Smooth muscle cell (in vitro differentiated cells): ENCODE data around the gene LSM14B. TPM values are rescaled to one million over a fixed set of nuclear protein-coding genes. Genes with fewer than 3 reads are reported as not detected.

ENCODE experiments used
- DNase-seq: peaks from one replicate; lab custom pipeline; 2025; ENCODE audit not compliant: unreplicated experiment; lab: John Stamatoyannopoulos, UW
- H2AFZ ChIP-seq: fragments of 200-600 bp; sonication (generic); 2 replicates; pipeline ENCODE4 v1.6.0; 2016; ENCODE audit warnings: antibody characterized with exemption, low read depth, mild to moderate bottlenecking
- H3F3A ChIP-seq: fragments of 200-600 bp; sonication (generic); 2 replicates; pipeline ENCODE4 v1.6.0; 2017; ENCODE audit warnings: antibody characterized with exemption, low read depth
- H3K27ac ChIP-seq: fragments of 200-600 bp; sonication (generic); 2 replicates; pipeline ENCODE4 v1.5.1; 2016; ENCODE audit warnings: low read depth, mild to moderate bottlenecking
- H3K27me3 ChIP-seq: fragments of 200-600 bp; sonication (generic); 2 replicates; pipeline ENCODE4 v1.6.1; 2016; ENCODE audit warnings: low read depth, mild to moderate bottlenecking
- H3K36me3 ChIP-seq: fragments of 200-600 bp; sonication (generic); 2 replicates; pipeline ENCODE4 v1.5.1; 2016; ENCODE audit warnings: low read depth
- H3K4me1 ChIP-seq: fragments of 200-600 bp; sonication (generic); 2 replicates; pipeline ENCODE4 v1.5.1; 2016; ENCODE audit warnings: low read depth
- H3K4me2 ChIP-seq: fragments of 200-600 bp; sonication (generic); 2 replicates; pipeline ENCODE4 v1.6.0; 2016; ENCODE audit warnings: mild to moderate bottlenecking
- H3K4me3 ChIP-seq: fragments of 200-600 bp; sonication (generic); 2 replicates; pipeline ENCODE4 v1.5.1; 2016; ENCODE audit warnings: mild to moderate bottlenecking
- H3K79me2 ChIP-seq: fragments of 200-600 bp; sonication (generic); 2 replicates; pipeline ENCODE4 v1.6.0; 2016; ENCODE audit warnings: low read depth, mild to moderate bottlenecking
- H3K9ac ChIP-seq: fragments of 200-600 bp; sonication (generic); 2 replicates; pipeline ENCODE4 v1.6.0; 2016; ENCODE audit warnings: low read depth
- H3K9me3 ChIP-seq: fragments of 200-600 bp; sonication (generic); replicated peaks from 2 replicates; pipeline ENCODE4 v1.5.1; 2016; ENCODE audit warnings: low read depth
- H4K20me1 ChIP-seq: fragments of 200-600 bp; sonication (generic); 2 replicates; pipeline ENCODE4 v1.6.0; 2016; ENCODE audit warnings: low read depth
- CTCF ChIP-seq: fragments of 200-600 bp; sonication (generic); IDR thresholded peaks from 2 replicates; pipeline ENCODE4 v1.5.1; 2017; ENCODE audit warnings: borderline replicate concordance, mild to moderate bottlenecking, antibody characterized with exemption; ENCODE audit not compliant: insufficient read depth, poor library complexity, severe bottlenecking
- WGBS: methylation state at CpG from one replicate; pipeline ENCODE4 v1.1.7; 2016; ENCODE audit warnings: low lambda C conversion rate; 5-methylcytosine and 5-hydroxymethylcytosine counted together
- polyA plus RNA-seq: library from polyadenylated mRNA; unstranded; fragments of >200 nt; fragmentation: Nextera tagmentation; extraction: Ambion mirVana; gene quantifications from 2 replicates; pipeline ENCODE4 v1.2.1, GENCODE V29; 2016
- total RNA-seq: library from RNA; depleted of rRNA; stranded (reverse); fragments of >200 nt; gene quantifications from 2 replicates; pipeline ENCODE4 v1.2.3, GENCODE V29; 2014

The LSM14B gene
- total and polyA plus RNA-seq, 2 experiments from 2014 or later: 5.6 to 21.5 TPM

GRCh38 chr20:62182469-62183425, 60.5 kb downstream of the LSM14B start, which contains the start of gene MTG2:
Gene MTG2 (plus strand): TSS chr20:62183028. CDS start chr20:62193421, 10,393 bp downstream.
- peaks cover 44% of the 10 kb centered on the region for H3K79me2 ChIP-seq
- H3K27me3 ChIP-seq: no peaks in the 10 kb centered on the region
- peak within 1 kb of the TSS; percentile 71 for H2AFZ ChIP-seq
- peaks cover 8% of the 10 kb centered on the region for H4K20me1 ChIP-seq
- peaks cover 12% of the 10 kb centered on the region for H3F3A ChIP-seq
- H3K4me1 ChIP-seq: peaks cover 11% of the 10 kb centered on the region
- DNase-seq: peak; percentile 77
- H3K4me2 ChIP-seq: peak within 1 kb of the TSS; percentile 100
- under 1% methylated on average over 87 of the region's 96 CpGs for WGBS
- no peak for TF ChIP-seq CTCF
- H3K9me3 ChIP-seq: no peaks in the 10 kb centered on the region
- H3K36me3 ChIP-seq: no peaks in the 10 kb centered on the region
- peak within 1 kb of the TSS; percentile 87 for H3K4me3 ChIP-seq
- H3K27ac ChIP-seq: peak within 1 kb of the TSS; percentile 86
- peak within 1 kb of the TSS; percentile 99 for H3K9ac ChIP-seq

- 32% methylated on average over 25 of the region's 25 CpGs for WGBS
- no peak for TF ChIP-seq CTCF
- no peak for DNase-seq
- Histone ChIP-seq H3K79me2 (peaks cover 52% of the 10 kb centered on the region), H2AFZ (peak overlapping the region; percentile 67), H3K9me3 (no peaks in the 10 kb centered on the region), H3F3A (peaks cover 12% of the 10 kb centered on the region), H3K27ac (peak overlapping the region; percentile 86), H3K27me3 (no peaks in the 10 kb centered on the region), H3K9ac (peak overlapping the region; percentile 99), H3K36me3 (no peaks in the 10 kb centered on the region), H3K4me2 (peak overlapping the region; percentile 100), H3K4me3 (peak overlapping the region; percentile 87), H4K20me1 (peaks cover 16% of the 10 kb centered on the region), H3K4me1 (peaks cover 11% of the 10 kb centered on the region)
Measured at GRCh38 chr20:62183426-62184142, 61.3 kb downstream of the LSM14B start.

Other genes with a start within 250 kb of the LSM14B start
- gene TAF4, start 56.6 kb upstream of the LSM14B start, total RNA-seq: 7.4 and 8.5 TPM in 2 replicates
- 0.67 and 0.96 TPM in 2 replicates for gene TAF4, start 56.6 kb upstream of the LSM14B start, polyA plus RNA-seq
- 297 and 376 TPM in 2 replicates for gene PSMA7, start 20.9 kb downstream of the LSM14B start, total RNA-seq
- 461 and 473 TPM in 2 replicates for gene PSMA7, start 20.9 kb downstream of the LSM14B start, polyA plus RNA-seq
- 10.1 and 15.1 TPM in 2 replicates for gene SS18L1, start 21.3 kb downstream of the LSM14B start, total RNA-seq
- 1.1 and 2.3 TPM in 2 replicates for gene SS18L1, start 21.3 kb downstream of the LSM14B start, polyA plus RNA-seq
- 19.9 and 21.9 TPM in 2 replicates for gene MTG2, start 60.6 kb downstream of the LSM14B start, total RNA-seq
- 13.4 and 17.9 TPM in 2 replicates for gene MTG2, start 60.6 kb downstream of the LSM14B start, polyA plus RNA-seq
- gene HRH3, start 97.8 kb downstream of the LSM14B start, total RNA-seq: not detected in 2 replicates
- gene HRH3, start 97.8 kb downstream of the LSM14B start, polyA plus RNA-seq: not detected in 2 replicates
- gene OSBPL2, start 116.0 kb downstream of the LSM14B start, total RNA-seq: 33.8 and 34.3 TPM in 2 replicates
- gene OSBPL2, start 116.0 kb downstream of the LSM14B start, polyA plus RNA-seq: 32.0 and 37.0 TPM in 2 replicates
- gene ADRM1, start 180.5 kb downstream of the LSM14B start, total RNA-seq: 68.7 and 101 TPM in 2 replicates
- 121 and 126 TPM in 2 replicates for gene ADRM1, start 180.5 kb downstream of the LSM14B start, polyA plus RNA-seq
- gene LAMA5, start 244.8 kb downstream of the LSM14B start, total RNA-seq: 27.5 and 30.0 TPM in 2 replicates
- gene LAMA5, start 244.8 kb downstream of the LSM14B start, polyA plus RNA-seq: 27.6 and 132 TPM in 2 replicates